H9 (cell line): ENCODE data around the gene INSIG1. TPM values are rescaled to one million over a fixed set of nuclear protein-coding genes. Genes with fewer than 3 reads are reported as not detected.
A peak's percentile ranks its signal among the peaks of the same experiment; 100 is the strongest.

ENCODE experiments used
- DNase-seq: peaks from one replicate; pipeline ENCODE4 v3.0.0-alpha.2; 2017
- H2AFZ ChIP-seq: one replicate; pipeline ENCODE4 v1.6.1; 2013; ENCODE audit warnings: mild to moderate bottlenecking, low read length, control low read depth, moderate library complexity
- H2AK5ac ChIP-seq: 2 replicates; pipeline ENCODE4 v1.6.1; 2013; ENCODE audit warnings: low read length, control low read depth, mixed read lengths; ENCODE audit not compliant: insufficient read length
- H2BK120ac ChIP-seq: one replicate; pipeline ENCODE4 v1.6.1; 2013; ENCODE audit warnings: low read depth, mild to moderate bottlenecking, low read length, control low read depth, inconsistent platforms; ENCODE audit not compliant: poor library complexity, severe bottlenecking
- H2BK12ac ChIP-seq: 2 replicates; pipeline ENCODE4 v1.6.1; 2013; ENCODE audit warnings: low read length, control low read depth, mixed read lengths, low read depth; ENCODE audit not compliant: insufficient read length
- H2BK15ac ChIP-seq: 2 replicates; pipeline ENCODE4 v1.6.1; 2013; ENCODE audit warnings: low read depth, low read length, control low read depth
- H2BK20ac ChIP-seq: one replicate; pipeline ENCODE4 v1.6.1; 2013; ENCODE audit warnings: low read depth, mild to moderate bottlenecking, low read length, control low read depth, inconsistent platforms; ENCODE audit not compliant: poor library complexity, severe bottlenecking
- H2BK5ac ChIP-seq: 2 replicates; pipeline ENCODE4 v1.6.1; 2013; ENCODE audit warnings: low read length, control low read depth, mixed read lengths; ENCODE audit not compliant: insufficient read length
- H3K14ac ChIP-seq: 2 replicates; pipeline ENCODE4 v1.6.1; 2013; ENCODE audit warnings: low read length, control low read depth; ENCODE audit not compliant: insufficient read depth
- H3K18ac ChIP-seq: 2 replicates; pipeline ENCODE4 v1.6.1; 2013; ENCODE audit warnings: low read depth, mild to moderate bottlenecking, mixed read lengths, low read length, control low read depth; ENCODE audit not compliant: insufficient read length
- H3K23ac ChIP-seq: 2 replicates; pipeline ENCODE4 v1.6.1; 2013; ENCODE audit warnings: low read length, control low read depth, mixed read lengths, low read depth; ENCODE audit not compliant: insufficient read length
- H3K23me2 ChIP-seq: 2 replicates; pipeline ENCODE4 v1.6.1; 2013; ENCODE audit warnings: low read depth, mild to moderate bottlenecking, mixed read lengths, low read length, control low read depth; ENCODE audit not compliant: insufficient read length, poor library complexity, severe bottlenecking
- H3K27ac ChIP-seq: 2 replicates; pipeline ENCODE4 v1.5.1; 2013; ENCODE audit warnings: low read length, control low read depth, mixed read lengths, low read depth; ENCODE audit not compliant: insufficient read length
- H3K27me3 ChIP-seq: 2 replicates; pipeline ENCODE4 v1.6.1; 2013; ENCODE audit warnings: low read length, control low read depth, inconsistent platforms; ENCODE audit not compliant: insufficient read depth
- H3K4ac ChIP-seq: 2 replicates; pipeline ENCODE4 v1.6.1; 2013; ENCODE audit warnings: low read depth, mild to moderate bottlenecking, control low read depth, inconsistent platforms, low read length, moderate library complexity
- H3K4me1 ChIP-seq: 2 replicates; pipeline ENCODE4 v1.6.1; 2013; ENCODE audit warnings: low read length, control low read depth, inconsistent platforms; ENCODE audit not compliant: insufficient read depth
- H3K4me2 ChIP-seq: 2 replicates; pipeline ENCODE4 v1.6.1; 2013; ENCODE audit warnings: low read length, control low read depth, mixed read lengths; ENCODE audit not compliant: insufficient read length, insufficient read depth
- H3K56ac ChIP-seq: 2 replicates; pipeline ENCODE4 v1.6.1; 2013; ENCODE audit warnings: low read depth, mild to moderate bottlenecking, mixed read lengths, low read length, control low read depth; ENCODE audit not compliant: insufficient read length
- H3K79me1 ChIP-seq: 2 replicates; pipeline ENCODE4 v1.6.1; 2013; ENCODE audit warnings: low read depth, mild to moderate bottlenecking, moderate library complexity, low read length, control low read depth, inconsistent platforms; ENCODE audit not compliant: insufficient read depth, poor library complexity, severe bottlenecking
- H3K79me2 ChIP-seq: 2 replicates; pipeline ENCODE4 v1.6.1; 2013; ENCODE audit warnings: low read length, control low read depth, inconsistent platforms; ENCODE audit not compliant: insufficient read depth
- H3K9ac ChIP-seq: 2 replicates; pipeline ENCODE4 v1.6.1; 2013; ENCODE audit warnings: low read length, control low read depth, mixed read lengths; ENCODE audit not compliant: insufficient read length; ENCODE audit errors: extremely low read depth
- H3K9me3 ChIP-seq: one replicate; pipeline ENCODE4 v1.6.1; 2013; ENCODE audit warnings: low read depth, low read length, inconsistent platforms; ENCODE audit not compliant: control insufficient read depth
- H3T11ph ChIP-seq: one replicate; pipeline ENCODE4 v1.6.1; 2013; ENCODE audit warnings: mild to moderate bottlenecking, low read length, control low read depth, inconsistent platforms
- H4K20me1 ChIP-seq: one replicate; pipeline ENCODE4 v1.6.1; 2013; ENCODE audit not compliant: control insufficient read depth, insufficient read length, insufficient read depth
- H4K5ac ChIP-seq: 2 replicates; pipeline ENCODE4 v1.6.1; 2013; ENCODE audit warnings: low read depth, mild to moderate bottlenecking, mixed read lengths, low read length, control low read depth; ENCODE audit not compliant: insufficient read length
- H4K8ac ChIP-seq: replicated peaks from 2 replicates; pipeline ENCODE4 v1.6.1; 2013; ENCODE audit warnings: low read length, control low read depth, mixed read lengths, low read depth; ENCODE audit not compliant: insufficient read length
- H4K91ac ChIP-seq: 2 replicates; pipeline ENCODE4 v1.6.1; 2013; ENCODE audit warnings: low read depth, mild to moderate bottlenecking, moderate library complexity, mixed read lengths, low read length, control low read depth; ENCODE audit not compliant: insufficient read length
- H3K27ac Mint-ChIP-seq, 3 experiments: 2 replicates in 2 of 3; 3 replicates in 1 of 3; pipeline ENCODE4 v1.8.0; 2020 to 2021; ENCODE audit warnings: mixed read lengths in 3 of 3, mild to moderate bottlenecking in 1 of 3, moderate library complexity in 1 of 3
- H3K27me3 Mint-ChIP-seq: 2 replicates; pipeline ENCODE4 v1.8.0; 2021; ENCODE audit warnings: low read depth, mild to moderate bottlenecking, moderate library complexity, mixed read lengths
- H3K36me3 Mint-ChIP-seq, 3 experiments: 2 replicates in 2 of 3; 3 replicates in 1 of 3; pipeline ENCODE4 v1.8.0; 2020 to 2021; ENCODE audit warnings: low read depth in 3 of 3, mixed read lengths in 3 of 3; ENCODE audit not compliant: insufficient read depth in 1 of 3
- H3K4me1 Mint-ChIP-seq, 2 experiments: 2 replicates each; pipeline ENCODE4 v1.8.0; 2020; ENCODE audit warnings: mixed read lengths in 2 of 2
- H3K4me3 Mint-ChIP-seq, 2 experiments: 2 replicates in 1 of 2; 3 replicates in 1 of 2; pipeline ENCODE4 v1.8.0; 2020 to 2021; ENCODE audit warnings: mild to moderate bottlenecking in 2 of 2, mixed read lengths in 2 of 2, moderate library complexity in 1 of 2
- H3K9me3 Mint-ChIP-seq, 2 experiments: 2 replicates in 1 of 2; 3 replicates in 1 of 2; pipeline ENCODE4 v1.8.0; 2020; ENCODE audit warnings: mild to moderate bottlenecking in 2 of 2, mixed read lengths in 2 of 2, moderate library complexity in 1 of 2
- WGBS: extraction: QIAGEN DNeasy Blood & Tissue Kit; methylation state at CpG from one replicate; pipeline ENCODE4 v1.1.7; 2013; ENCODE audit warnings: missing lambda C conversion rate, low lambda C conversion rate, mixed read lengths; ENCODE audit not compliant: insufficient read length; ENCODE audit errors: extremely low coverage; 5-methylcytosine and 5-hydroxymethylcytosine counted together
- total RNA-seq: library from RNA; stranded (reverse); gene quantifications from 2 replicates; pipeline ENCODE4 v1.2.1, GENCODE V29; 2021
- TF ChIP-seq, protein P1 (sequence below): fragments of 200-600 bp; sonication (generic); conservative IDR thresholded peaks from 3 replicates; pipeline ENCODE4 v1.8.0; 2021; ENCODE audit warnings: antibody characterized with exemption, mild to moderate bottlenecking

The INSIG1 gene
- total RNA-seq, 1 experiment from 2014 or later, result 23.3 TPM

DNA sequence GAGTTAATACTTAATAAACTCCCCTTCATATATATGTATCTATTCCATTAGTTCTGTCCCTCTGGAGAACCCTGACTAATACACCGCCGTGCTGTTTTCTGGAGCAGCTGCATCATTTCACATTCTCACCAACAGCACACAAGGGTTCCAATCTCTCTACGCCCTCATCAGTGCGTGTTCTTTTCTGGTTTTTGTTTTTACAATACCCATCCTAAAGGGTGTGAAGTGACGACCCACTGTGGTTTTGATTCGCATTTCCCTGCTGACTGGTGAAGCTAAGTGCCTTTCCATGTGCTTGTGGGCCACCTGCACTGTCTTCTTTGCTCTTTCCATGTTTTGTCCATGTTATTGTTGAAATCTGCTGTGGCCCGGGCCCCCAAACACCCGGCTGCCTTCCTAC is 11.0 kb upstream of the INSIG1 start:
- H2AK5ac ChIP-seq, result no peak overlapping the region
- H2BK120ac ChIP-seq, result no peak overlapping the region
- no peaks in the 10 kb centered on the region; a peak in 2 of 5 replicates for H3K9me3 Mint-ChIP-seq
- H3K79me2 ChIP-seq, result no peaks in the 10 kb centered on the region
- H3K4me1 ChIP-seq, result no peaks in the 10 kb centered on the region
- no peak overlapping the region for H4K5ac ChIP-seq
- H3K4me1 Mint-ChIP-seq, result no peaks in the 10 kb centered on the region
- no peak overlapping the region for H3K4ac ChIP-seq
- H3K9me3 ChIP-seq, result no peaks in the 10 kb centered on the region
- WGBS, result no CpG with 5 or more reads among the region's 8 CpGs
- peaks cover 15% of the 10 kb centered on the region for H3K27me3 Mint-ChIP-seq
- TF ChIP-seq, protein P1, sequence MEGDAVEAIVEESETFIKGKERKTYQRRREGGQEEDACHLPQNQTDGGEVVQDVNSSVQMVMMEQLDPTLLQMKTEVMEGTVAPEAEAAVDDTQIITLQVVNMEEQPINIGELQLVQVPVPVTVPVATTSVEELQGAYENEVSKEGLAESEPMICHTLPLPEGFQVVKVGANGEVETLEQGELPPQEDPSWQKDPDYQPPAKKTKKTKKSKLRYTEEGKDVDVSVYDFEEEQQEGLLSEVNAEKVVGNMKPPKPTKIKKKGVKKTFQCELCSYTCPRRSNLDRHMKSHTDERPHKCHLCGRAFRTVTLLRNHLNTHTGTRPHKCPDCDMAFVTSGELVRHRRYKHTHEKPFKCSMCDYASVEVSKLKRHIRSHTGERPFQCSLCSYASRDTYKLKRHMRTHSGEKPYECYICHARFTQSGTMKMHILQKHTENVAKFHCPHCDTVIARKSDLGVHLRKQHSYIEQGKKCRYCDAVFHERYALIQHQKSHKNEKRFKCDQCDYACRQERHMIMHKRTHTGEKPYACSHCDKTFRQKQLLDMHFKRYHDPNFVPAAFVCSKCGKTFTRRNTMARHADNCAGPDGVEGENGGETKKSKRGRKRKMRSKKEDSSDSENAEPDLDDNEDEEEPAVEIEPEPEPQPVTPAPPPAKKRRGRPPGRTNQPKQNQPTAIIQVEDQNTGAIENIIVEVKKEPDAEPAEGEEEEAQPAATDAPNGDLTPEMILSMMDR, result no peak
- no peak overlapping the region for H3K56ac ChIP-seq
- no peak overlapping the region for H2AFZ ChIP-seq
- H3K27ac ChIP-seq, result no peak overlapping the region
- H3K4me2 ChIP-seq, result no peak overlapping the region
- no peak overlapping the region for H2BK20ac ChIP-seq
- H4K20me1 ChIP-seq, result no peaks in the 10 kb centered on the region
- no peak overlapping the region for H2BK12ac ChIP-seq
- no peak overlapping the region for H3T11ph ChIP-seq
- no peaks in the 10 kb centered on the region for H3K23me2 ChIP-seq
- H3K23ac ChIP-seq, result no peak overlapping the region
- H3K79me1 ChIP-seq, result no peaks in the 10 kb centered on the region
- no peak overlapping the region for H2BK5ac ChIP-seq
- 0 out of 2 replicates have a peak overlapping the region, but pooled peaks have one; percentile 25 for H3K14ac ChIP-seq
- H3K27ac Mint-ChIP-seq, result no peak overlapping the region
- H3K4me3 Mint-ChIP-seq, result no peak overlapping the region
- no peaks in the 10 kb centered on the region; a peak in 1 of 7 replicates for H3K36me3 Mint-ChIP-seq
- H3K9ac ChIP-seq, result no peak overlapping the region
- no peak for DNase-seq
- no peak overlapping the region for H4K91ac ChIP-seq
- H3K18ac ChIP-seq, result no peak overlapping the region
- no peaks in the 10 kb centered on the region for H3K27me3 ChIP-seq
- H2BK15ac ChIP-seq, result no peak overlapping the region
- H4K8ac ChIP-seq, result no peak overlapping the region
